ENCODE measurements around the gene ADI1.
"Not testable (repeated sequence)": the region's sequence is repeated elsewhere in the genome, so short reads cannot be mapped to it uniquely, and the experiment has no call there.

The ADI1 gene

DNA sequence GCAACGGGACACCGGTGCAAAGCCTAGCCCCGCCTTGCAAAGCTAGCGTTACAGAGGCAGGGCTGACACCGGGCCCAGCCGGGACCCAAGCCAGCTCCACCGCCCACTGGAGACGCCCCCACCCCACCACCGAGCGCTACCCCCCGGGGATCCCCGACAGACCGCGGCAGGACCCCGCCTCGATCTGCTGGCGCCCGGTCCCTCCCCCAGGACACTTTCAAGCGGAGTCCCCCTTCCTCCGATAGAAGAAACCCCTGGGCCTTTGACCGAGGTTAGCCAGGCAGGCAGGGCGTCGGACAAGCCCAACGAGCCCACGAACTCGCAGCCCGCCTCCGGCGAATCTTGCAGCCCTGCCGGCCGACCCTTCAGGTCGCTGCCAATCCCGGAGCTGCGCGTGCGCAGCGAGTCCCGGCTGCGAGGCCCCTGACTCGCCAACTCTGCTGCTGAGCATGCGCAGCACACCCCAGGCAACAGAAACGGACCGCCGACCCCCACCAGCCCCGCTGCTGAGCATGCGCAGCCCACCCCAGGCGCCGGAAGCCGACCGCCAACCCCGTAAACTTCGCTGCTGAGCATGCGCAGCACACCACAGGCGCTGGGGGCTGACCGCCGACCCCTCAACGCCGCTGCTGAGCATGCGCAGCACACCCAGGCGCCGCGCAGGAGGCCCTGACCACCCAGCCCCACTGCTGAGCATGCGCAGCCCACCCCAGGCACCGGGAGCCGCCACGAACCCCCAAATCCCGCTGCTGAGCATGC is 656 bp downstream of the ADI1 start:
- TF ChIP-seq, protein P1, sequence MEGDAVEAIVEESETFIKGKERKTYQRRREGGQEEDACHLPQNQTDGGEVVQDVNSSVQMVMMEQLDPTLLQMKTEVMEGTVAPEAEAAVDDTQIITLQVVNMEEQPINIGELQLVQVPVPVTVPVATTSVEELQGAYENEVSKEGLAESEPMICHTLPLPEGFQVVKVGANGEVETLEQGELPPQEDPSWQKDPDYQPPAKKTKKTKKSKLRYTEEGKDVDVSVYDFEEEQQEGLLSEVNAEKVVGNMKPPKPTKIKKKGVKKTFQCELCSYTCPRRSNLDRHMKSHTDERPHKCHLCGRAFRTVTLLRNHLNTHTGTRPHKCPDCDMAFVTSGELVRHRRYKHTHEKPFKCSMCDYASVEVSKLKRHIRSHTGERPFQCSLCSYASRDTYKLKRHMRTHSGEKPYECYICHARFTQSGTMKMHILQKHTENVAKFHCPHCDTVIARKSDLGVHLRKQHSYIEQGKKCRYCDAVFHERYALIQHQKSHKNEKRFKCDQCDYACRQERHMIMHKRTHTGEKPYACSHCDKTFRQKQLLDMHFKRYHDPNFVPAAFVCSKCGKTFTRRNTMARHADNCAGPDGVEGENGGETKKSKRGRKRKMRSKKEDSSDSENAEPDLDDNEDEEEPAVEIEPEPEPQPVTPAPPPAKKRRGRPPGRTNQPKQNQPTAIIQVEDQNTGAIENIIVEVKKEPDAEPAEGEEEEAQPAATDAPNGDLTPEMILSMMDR (IDR thresholded peaks at IDR 0.05; ENCODE audit: extremely low read depth, missing control alignments), result no peak
- peak; percentile 100 for DNase-seq (ENCODE audit: low spot score)

DNA sequence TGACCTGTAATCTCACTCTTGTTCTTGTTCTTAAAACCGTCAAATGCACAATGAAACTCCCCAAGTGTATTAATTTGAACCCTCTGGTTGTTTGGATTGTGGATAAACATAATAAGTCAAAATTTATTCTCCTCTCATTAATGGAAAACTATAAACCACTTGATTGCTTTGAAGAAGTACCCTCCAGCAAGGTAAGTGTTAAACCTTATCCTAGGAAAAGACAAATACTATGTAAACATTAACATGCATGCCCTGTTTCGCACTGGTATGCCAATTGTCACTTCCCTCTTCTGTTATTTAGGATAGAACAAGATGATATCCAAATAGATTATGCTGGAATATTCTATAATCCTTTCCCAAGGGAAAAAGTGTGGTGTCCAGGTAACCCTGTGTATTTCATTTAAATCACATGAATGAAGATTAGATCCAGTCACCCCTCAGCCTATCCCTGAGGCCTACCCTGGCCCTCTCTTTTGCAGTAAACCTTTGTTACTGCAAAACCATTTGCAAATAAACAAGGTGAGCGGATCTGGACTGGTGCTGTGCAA is 1.3 kb downstream of the ADI1 start:
- no peak for DNase-seq (ENCODE audit: low spot score)
- TF ChIP-seq, protein P1 (IDR thresholded peaks at IDR 0.05; ENCODE audit: extremely low read depth, missing control alignments), result no peak

GRCh38 chr2:3516831-3517230 is 2.5 kb downstream of the ADI1 start:
- no peak for DNase-seq (ENCODE audit: low spot score)
- TF ChIP-seq, protein P1 (IDR thresholded peaks at IDR 0.05; ENCODE audit: extremely low read depth, missing control alignments), result no peak

DNA sequence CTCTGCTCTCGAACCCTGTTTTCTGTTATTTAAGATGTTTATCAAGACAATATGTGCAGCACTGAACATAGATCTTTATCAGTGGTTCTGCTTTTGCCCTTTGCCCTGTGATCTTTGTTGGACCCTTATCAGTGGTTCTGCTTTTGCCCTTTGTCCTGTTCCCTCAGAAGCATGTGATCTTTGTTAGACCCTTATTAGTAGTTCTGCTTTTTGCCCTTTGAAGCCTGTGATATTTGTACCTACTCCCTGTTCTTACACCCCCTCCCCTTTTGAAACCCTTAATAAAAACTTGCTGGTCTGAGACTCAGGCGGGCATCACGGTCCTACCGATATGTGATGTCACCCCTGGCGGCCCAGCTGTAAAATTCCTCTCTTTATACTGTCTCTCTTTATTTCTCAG is 3.9 kb downstream of the ADI1 start:
- not testable (repeated sequence) for DNase-seq (ENCODE audit: low spot score)

- TF ChIP-seq, protein P1 (IDR thresholded peaks at IDR 0.05; ENCODE audit: extremely low read depth, missing control alignments), result no peak
- DNase-seq (ENCODE audit: low spot score), result no peak
These were observed 6.1 kb downstream of the ADI1 start for GRCh38 chr2:3513026-3513810.

- TF ChIP-seq, protein P1 (IDR thresholded peaks at IDR 0.05; ENCODE audit: extremely low read depth, missing control alignments), result no peak
- no peak for DNase-seq (ENCODE audit: low spot score)
These were observed 7.2 kb downstream of the ADI1 start for GRCh38 chr2:3512086-3512485.

DNA sequence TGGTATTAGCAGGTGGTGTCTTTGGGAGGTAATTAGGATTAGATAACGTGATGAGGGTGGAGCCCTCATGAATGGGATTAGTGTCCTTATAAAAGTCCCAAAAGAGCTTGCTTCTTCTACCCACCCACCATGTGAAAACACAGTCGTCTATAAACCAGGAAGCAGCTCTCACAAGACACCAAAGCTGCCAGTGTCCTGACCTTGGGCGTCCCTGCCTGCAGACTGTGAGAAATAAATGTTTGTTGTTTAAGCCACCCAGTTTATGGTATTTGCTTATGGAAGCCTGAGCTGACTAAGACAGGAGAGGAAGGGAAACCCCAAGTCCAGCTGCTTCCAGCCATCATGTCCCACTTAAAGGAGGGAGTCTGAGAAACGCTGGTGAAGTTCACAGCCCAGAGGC is 13.6 kb downstream of the ADI1 start:
- TF ChIP-seq, protein P1 (IDR thresholded peaks at IDR 0.05; ENCODE audit: extremely low read depth, missing control alignments), result no peak
- DNase-seq (ENCODE audit: low spot score), result no peak

Measured in GM20000 (cell line).